ENCODE data around the gene MAP6.

Gene MAP6

DNA sequence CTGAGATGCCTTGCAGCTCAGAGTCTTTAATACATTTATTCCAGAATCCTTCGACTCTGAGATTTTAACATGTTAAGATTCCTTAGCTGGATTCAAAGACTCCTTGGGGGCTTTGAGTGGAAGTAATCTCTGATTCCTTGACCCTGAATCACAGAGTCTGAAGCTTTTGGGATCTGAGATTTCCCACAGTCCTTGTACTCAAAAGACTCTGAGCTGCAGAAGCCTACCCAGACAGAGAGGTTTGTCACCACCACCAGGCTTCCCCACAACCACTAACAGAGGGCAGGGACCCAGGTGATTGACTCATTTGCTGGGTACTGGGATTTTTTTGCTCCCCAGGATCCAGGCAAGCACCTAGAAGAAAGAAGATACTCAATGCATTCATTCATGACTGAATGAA is 108.2 kb downstream of the MAP6 start:
- TF ChIP-seq, protein P1, sequence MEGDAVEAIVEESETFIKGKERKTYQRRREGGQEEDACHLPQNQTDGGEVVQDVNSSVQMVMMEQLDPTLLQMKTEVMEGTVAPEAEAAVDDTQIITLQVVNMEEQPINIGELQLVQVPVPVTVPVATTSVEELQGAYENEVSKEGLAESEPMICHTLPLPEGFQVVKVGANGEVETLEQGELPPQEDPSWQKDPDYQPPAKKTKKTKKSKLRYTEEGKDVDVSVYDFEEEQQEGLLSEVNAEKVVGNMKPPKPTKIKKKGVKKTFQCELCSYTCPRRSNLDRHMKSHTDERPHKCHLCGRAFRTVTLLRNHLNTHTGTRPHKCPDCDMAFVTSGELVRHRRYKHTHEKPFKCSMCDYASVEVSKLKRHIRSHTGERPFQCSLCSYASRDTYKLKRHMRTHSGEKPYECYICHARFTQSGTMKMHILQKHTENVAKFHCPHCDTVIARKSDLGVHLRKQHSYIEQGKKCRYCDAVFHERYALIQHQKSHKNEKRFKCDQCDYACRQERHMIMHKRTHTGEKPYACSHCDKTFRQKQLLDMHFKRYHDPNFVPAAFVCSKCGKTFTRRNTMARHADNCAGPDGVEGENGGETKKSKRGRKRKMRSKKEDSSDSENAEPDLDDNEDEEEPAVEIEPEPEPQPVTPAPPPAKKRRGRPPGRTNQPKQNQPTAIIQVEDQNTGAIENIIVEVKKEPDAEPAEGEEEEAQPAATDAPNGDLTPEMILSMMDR (IDR thresholded peaks at IDR 0.05; ENCODE audit: low read length, missing control alignments): no peak
- DNase-seq (ENCODE audit: low read depth): no peak
- no peak overlapping the region for H3K4me3 ChIP-seq (replicated peaks; ENCODE audit: low read depth, low read length)

DNA sequence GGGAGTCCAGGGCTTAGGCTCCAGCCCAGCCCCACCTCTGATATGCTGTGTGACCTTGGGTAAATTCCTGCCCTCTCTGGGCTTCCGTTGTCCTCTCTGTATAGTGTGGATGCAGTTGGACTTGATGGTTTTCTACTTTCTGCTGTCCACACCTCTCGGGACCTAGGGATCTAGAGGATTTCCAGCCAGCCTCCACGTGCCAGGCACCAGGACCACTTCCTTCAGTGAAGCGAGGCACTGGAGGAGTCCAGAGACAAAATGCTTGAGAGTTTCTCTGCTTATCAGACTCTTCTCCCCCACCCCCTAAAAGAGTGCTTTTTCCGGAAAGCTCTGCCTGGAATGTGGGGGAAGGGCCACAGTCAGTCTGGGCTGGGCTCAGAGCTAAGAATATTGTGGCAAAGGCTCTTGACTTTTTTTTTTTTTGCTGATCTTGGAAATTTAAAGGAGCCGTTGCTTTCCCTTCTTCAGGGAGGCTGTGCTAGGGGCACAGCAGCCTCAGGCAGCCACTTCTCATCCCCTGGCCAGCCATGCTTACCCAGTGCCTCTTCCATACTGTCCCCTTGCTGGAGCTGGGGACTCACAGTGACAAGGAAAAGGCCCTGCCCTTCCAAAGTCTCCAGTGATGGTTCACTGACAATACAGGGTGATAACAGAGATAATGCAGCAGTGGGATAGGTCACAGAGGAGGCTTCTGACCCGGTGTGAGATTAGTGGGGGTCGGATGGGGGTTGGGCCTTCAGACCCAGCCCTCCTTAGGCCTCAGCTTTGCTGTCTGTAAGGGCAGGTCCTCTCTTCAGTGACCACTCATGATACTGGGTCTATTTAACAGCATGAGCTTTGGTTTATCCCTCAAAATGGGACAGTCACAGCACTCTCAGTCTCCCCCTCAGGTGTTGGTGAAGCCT is 109.6 kb downstream of the MAP6 start:
- H3K4me3 ChIP-seq (replicated peaks; ENCODE audit: low read depth, low read length): peak overlapping the region; percentile 34

DNA sequence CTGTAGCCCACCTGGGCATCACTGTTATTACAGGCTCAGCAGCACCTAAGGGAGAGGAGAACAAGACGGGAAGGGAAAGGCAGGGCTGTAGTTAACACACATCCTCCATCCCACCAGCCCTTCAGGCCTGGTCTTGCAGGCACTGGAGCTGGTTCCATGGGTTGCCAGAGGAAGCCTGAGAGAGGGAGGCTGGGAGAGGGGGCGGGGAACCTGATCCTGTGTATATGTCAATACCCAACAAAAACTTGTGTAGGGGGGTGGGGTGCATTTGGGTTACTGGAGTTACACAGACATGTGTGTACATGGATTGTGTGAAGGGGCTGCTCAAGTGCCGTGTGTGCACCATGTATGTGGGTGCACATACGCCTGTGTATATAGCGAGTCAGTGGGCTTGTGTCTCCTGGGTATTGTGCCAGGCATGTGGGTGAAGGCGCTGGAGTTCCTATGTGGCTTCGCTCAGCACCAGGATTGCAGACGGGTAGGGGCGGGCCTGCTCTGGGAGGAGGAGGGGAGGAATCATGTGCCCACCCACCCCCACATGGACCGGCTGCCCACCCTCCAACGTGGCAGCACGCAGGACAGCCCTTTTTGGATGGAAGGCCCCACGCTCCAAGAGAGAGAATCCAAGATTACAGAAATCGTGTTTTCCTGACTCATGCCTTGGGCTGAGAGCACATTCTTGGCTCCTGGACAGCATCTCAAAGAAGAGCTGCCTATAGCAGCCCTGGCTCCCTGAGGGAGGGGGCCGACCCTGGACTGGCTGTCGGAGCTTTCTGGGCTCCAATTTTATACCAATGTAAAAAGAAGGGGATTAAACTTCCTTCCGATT is 111.0 kb downstream of the MAP6 start:
- peak; percentile 96 for DNase-seq (ENCODE audit: low read depth)

More for the DNA sequence above, 109.6 kb downstream of the MAP6 start:
- peak; percentile 93 for DNase-seq (ENCODE audit: low read depth)
- TF ChIP-seq, protein P1 (IDR thresholded peaks at IDR 0.05; ENCODE audit: low read length, missing control alignments): no peak

DNA sequence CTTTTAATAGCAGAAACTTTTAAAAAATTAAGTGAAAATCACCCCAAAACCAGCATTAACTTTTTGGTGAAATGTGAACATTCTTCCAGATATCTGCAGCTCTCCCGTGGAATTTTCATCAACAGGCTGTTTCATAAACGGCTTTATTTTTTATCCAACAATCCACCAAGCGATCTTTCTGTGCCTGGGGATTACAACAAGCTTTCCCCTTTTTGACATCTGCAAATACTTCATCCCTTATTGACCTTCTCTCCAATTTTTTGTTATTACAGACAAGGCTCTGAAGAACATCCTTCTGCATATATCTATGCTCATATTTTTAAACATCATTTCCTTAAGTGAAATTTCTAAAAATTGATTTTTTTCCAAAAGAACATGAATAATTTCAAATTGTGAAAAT is 112.6 kb downstream of the MAP6 start:
- H3K4me3 ChIP-seq (replicated peaks; ENCODE audit: low read depth, low read length): no peak overlapping the region
- no peak for DNase-seq (ENCODE audit: low read depth)
- TF ChIP-seq, protein P1 (IDR thresholded peaks at IDR 0.05; ENCODE audit: low read length, missing control alignments): no peak

More for the DNA sequence above, 111.0 kb downstream of the MAP6 start:
- H3K4me3 ChIP-seq (replicated peaks; ENCODE audit: low read depth, low read length): peak overlapping the region; percentile 34
- TF ChIP-seq, protein P1 (IDR thresholded peaks at IDR 0.05; ENCODE audit: low read length, missing control alignments): no peak

DNA sequence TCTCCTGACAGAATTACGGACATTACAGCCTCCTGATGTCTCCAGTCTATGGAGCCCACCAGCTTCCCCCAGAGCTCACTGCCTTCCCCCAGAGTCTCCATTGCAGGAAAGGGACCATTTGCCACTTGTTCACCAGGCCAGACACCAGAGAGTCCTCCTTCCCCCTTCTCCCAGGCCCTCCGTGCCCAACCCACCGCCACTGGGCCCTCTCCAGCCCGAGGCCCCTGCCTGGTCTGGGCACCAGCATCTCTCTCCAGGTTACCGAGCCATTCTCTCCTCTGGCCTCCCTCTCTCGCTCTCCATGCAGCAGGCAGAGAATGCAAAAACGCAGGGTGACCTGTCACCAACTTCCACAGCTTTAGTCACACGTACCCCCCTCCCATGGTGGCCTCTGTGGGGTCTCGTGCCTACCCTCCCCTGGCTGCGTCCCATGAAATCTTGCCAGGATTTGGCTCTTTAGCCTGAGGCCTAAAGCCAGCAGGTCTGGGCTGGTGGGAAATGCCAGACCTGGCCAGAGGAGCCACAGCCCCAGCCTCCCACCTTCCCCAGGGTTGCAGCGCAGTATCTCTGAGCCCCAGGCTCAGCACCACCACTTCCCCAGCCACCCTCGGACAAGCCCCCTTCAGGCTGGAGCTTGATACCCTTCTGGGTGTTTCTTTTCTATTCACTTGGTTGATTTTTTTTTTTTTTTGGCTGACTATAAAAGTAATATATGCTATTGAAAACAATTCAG is 113.6 kb downstream of the MAP6 start:
- DNase-seq (ENCODE audit: low read depth): no peak
- H3K4me3 ChIP-seq (replicated peaks; ENCODE audit: low read depth, low read length): no peak overlapping the region
- TF ChIP-seq, protein P1 (IDR thresholded peaks at IDR 0.05; ENCODE audit: low read length, missing control alignments): no peak

DNA sequence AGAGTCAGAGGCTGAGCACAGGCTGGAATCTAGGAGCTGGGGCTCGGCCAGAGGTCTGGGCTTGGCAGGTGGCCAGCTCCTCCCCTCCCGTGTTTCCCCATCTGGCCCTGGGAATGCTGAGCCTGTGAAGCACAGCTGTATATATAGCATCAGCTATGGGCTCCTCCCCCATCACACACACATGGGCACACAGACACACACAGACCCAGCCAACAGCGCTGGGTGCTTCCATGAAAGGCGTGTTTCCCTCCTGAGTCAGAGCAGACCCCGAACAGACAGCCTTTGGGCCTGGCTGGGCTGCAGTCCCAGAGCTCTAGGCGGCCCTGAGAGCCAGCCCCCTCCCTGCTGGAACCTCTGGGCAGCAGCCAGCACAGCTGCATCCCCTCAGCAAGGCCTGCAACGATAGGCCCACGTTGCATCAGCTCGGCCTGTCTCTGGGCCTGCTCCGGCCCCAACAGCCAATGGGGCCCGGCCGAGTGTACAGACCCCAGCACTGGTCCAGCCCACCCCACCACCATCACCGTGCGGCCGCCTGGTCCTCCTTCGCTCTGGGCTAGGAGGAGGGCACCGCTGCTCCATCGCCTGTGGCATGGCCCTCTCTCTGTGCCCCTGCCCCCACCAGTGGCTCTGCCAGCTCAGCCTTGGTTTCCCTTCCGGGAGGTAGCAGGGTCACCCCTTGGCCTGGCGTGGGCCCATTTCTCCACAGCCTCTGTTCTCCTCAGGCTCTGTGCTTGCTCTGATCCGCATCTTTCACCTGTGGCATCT is 114.4 kb downstream of the MAP6 start:
- H3K4me3 ChIP-seq (replicated peaks; ENCODE audit: low read depth, low read length): peak overlapping the region; percentile 34
- peak; percentile 100 for DNase-seq (ENCODE audit: low read depth)

More for the DNA sequence above, 114.4 kb downstream of the MAP6 start:
- TF ChIP-seq, protein P1 (IDR thresholded peaks at IDR 0.05; ENCODE audit: low read length, missing control alignments): no peak

All from fibroblast of pulmonary artery (primary cell).